Osteocyte (in vitro differentiated cells): ENCODE measurements around the gene ARL15. TPM values are rescaled to one million over a fixed set of nuclear protein-coding genes. Genes with fewer than 3 reads are reported as not detected.

Experiments
- DNase-seq: peaks from one replicate; pipeline ENCODE4 v3.0.0; 2021; ENCODE audit warnings: mixed read lengths; ENCODE audit not compliant: unreplicated experiment; ENCODE audit errors: extremely low spot score
- H3K27ac Mint-ChIP-seq: one replicate; pipeline ENCODE4 v1.8.0; 2021; ENCODE audit warnings: mild to moderate bottlenecking, mixed read lengths; ENCODE audit not compliant: unreplicated experiment
- H3K27me3 Mint-ChIP-seq: one replicate; pipeline ENCODE4 v1.8.0; 2021; ENCODE audit warnings: mixed read lengths; ENCODE audit not compliant: unreplicated experiment
- H3K36me3 Mint-ChIP-seq: one replicate; pipeline ENCODE4 v1.8.0; 2021; ENCODE audit warnings: mixed read lengths; ENCODE audit not compliant: unreplicated experiment
- H3K4me1 Mint-ChIP-seq: one replicate; pipeline ENCODE4 v1.8.0; 2021; ENCODE audit warnings: mixed read lengths; ENCODE audit not compliant: unreplicated experiment
- H3K4me3 Mint-ChIP-seq: one replicate; pipeline ENCODE4 v1.8.0; 2021; ENCODE audit warnings: mild to moderate bottlenecking, moderate library complexity, mixed read lengths; ENCODE audit not compliant: unreplicated experiment
- H3K9me3 Mint-ChIP-seq: one replicate; pipeline ENCODE4 v1.8.0; 2021; ENCODE audit warnings: mixed read lengths; ENCODE audit not compliant: unreplicated experiment
- total RNA-seq: library from RNA; stranded (reverse); gene quantifications from 2 replicates; pipeline ENCODE4 v1.2.1, GENCODE V29; 2021
- TF ChIP-seq, protein P1 (sequence below): fragments of 200-600 bp; sonication (generic); IDR thresholded peaks from 2 replicates; pipeline ENCODE4 v1.5.0; 2021; ENCODE audit warnings: antibody characterized with exemption, mild to moderate bottlenecking, moderate library complexity

ARL15 gene
- total RNA-seq, 1 donor from 2014 or later = 16.6 TPM

- peaks cover 8% of the 10 kb centered on the region for H3K4me1 Mint-ChIP-seq
- no peak for DNase-seq
- no peaks in the 10 kb centered on the region for H3K9me3 Mint-ChIP-seq
- peaks cover 3% of the 10 kb centered on the region for H3K36me3 Mint-ChIP-seq
- no peak overlapping the region for H3K4me3 Mint-ChIP-seq
- H3K27me3 Mint-ChIP-seq = no peaks in the 10 kb centered on the region
- TF ChIP-seq, protein P1, sequence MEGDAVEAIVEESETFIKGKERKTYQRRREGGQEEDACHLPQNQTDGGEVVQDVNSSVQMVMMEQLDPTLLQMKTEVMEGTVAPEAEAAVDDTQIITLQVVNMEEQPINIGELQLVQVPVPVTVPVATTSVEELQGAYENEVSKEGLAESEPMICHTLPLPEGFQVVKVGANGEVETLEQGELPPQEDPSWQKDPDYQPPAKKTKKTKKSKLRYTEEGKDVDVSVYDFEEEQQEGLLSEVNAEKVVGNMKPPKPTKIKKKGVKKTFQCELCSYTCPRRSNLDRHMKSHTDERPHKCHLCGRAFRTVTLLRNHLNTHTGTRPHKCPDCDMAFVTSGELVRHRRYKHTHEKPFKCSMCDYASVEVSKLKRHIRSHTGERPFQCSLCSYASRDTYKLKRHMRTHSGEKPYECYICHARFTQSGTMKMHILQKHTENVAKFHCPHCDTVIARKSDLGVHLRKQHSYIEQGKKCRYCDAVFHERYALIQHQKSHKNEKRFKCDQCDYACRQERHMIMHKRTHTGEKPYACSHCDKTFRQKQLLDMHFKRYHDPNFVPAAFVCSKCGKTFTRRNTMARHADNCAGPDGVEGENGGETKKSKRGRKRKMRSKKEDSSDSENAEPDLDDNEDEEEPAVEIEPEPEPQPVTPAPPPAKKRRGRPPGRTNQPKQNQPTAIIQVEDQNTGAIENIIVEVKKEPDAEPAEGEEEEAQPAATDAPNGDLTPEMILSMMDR = no peak
- no peak overlapping the region for H3K27ac Mint-ChIP-seq
These were observed 161.5 kb downstream of the ARL15 start for GRCh38 chr5:54148858-54149257.

- TF ChIP-seq, protein P1 = peak; percentile 57
- H3K27ac Mint-ChIP-seq = no peak overlapping the region
- no peak for DNase-seq
- H3K9me3 Mint-ChIP-seq = no peaks in the 10 kb centered on the region
- H3K4me3 Mint-ChIP-seq = no peak overlapping the region
- peaks cover 8% of the 10 kb centered on the region for H3K4me1 Mint-ChIP-seq
- H3K36me3 Mint-ChIP-seq = peaks cover 3% of the 10 kb centered on the region
- no peaks in the 10 kb centered on the region for H3K27me3 Mint-ChIP-seq
These were observed 162.1 kb downstream of the ARL15 start for GRCh38 chr5:54148067-54148845.

- H3K4me3 Mint-ChIP-seq = no peak overlapping the region
- no peaks in the 10 kb centered on the region for H3K27me3 Mint-ChIP-seq
- no peaks in the 10 kb centered on the region for H3K9me3 Mint-ChIP-seq
- TF ChIP-seq, protein P1 = no peak
- peaks cover 3% of the 10 kb centered on the region for H3K36me3 Mint-ChIP-seq
- no peak for DNase-seq
- H3K27ac Mint-ChIP-seq = no peak overlapping the region
- H3K4me1 Mint-ChIP-seq = peaks cover 8% of the 10 kb centered on the region
These were observed 163.5 kb downstream of the ARL15 start for GRCh38 chr5:54146916-54147315.

DNA sequence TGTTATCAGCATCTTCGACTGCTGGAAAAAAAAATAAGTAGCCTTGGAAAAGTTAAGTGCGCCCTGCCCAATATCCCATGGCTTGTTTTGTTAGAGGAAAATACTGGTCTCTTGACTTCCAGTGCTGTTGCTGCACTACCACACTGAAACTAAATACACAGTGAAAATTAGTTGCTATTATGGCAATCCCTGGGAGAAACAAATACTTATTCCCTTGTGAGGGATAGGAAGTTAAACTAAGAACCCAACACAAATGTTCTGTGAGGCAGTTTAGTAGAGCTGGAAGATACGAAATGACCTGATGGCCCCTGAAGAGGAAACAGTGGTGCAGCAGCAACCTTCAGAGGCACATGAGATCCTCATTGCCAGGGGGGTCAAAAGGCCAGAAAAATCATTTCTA is 164.0 kb downstream of the ARL15 start:
- peaks cover 3% of the 10 kb centered on the region for H3K36me3 Mint-ChIP-seq
- no peak for DNase-seq
- H3K27ac Mint-ChIP-seq = no peak overlapping the region
- H3K4me3 Mint-ChIP-seq = no peak overlapping the region
- H3K9me3 Mint-ChIP-seq = no peaks in the 10 kb centered on the region
- H3K27me3 Mint-ChIP-seq = no peaks in the 10 kb centered on the region
- TF ChIP-seq, protein P1 = no peak
- H3K4me1 Mint-ChIP-seq = peaks cover 8% of the 10 kb centered on the region

DNA sequence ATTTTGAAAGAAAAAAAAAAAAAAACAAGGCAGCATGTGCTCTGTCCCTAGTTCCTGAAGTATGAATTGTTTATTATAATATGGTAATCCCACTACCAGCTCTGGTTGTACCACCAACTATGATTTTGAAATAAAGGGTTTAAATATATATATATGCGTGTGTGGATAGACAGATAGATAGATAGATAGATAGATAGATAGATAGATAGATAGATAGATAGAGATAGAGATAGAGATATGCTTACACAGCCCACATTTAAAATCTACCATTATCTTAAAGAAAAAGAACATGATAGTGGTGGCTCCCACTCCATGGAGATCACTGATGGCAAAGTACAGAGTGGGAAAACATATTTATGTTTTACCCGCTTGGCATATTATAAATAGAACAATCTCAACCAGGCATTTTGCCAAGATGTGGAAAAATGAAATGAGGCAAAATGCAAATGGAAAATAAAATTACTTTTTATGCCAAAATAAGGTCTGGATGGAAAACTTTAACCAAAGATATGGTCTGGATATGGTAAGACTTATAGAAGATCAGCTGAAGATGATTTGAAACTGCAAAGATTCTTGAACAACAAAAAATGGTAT is 170.0 kb downstream of the ARL15 start:
- Mint-ChIP-seq H3K27me3 (no peaks in the 10 kb centered on the region), H3K27ac (no peak overlapping the region), H3K36me3 (no peaks in the 10 kb centered on the region), H3K9me3 (no peaks in the 10 kb centered on the region), H3K4me3 (no peak overlapping the region), H3K4me1 (peaks cover 25% of the 10 kb centered on the region)
- no peak for DNase-seq
- TF ChIP-seq, protein P1 = no peak
